B cell (primary cell): Measurements from ENCODE around the gene CERT1. TPM values are rescaled to one million over a fixed set of nuclear protein-coding genes. Genes with fewer than 3 reads are reported as not detected.

Experiments
- ATAC-seq: fragments of 200-7000 bp; cut with Tn5 transposase; one replicate; pipeline ENCODE4 v1.10.0; 2021; ENCODE audit warnings: low read depth, mild to moderate bottlenecking, moderate number of reproducible peaks, moderate library complexity
- CTCF ChIA-PET: fragments of 350-600 bp; sonication (Branson Sonifier 250); formaldehyde crosslinking; loops from one replicate; lab custom pipeline; 2021; ENCODE audit warnings: antibody characterized with exemption, inconsistent platforms; lab: Charles Lee
- POLR2A ChIA-PET: fragments of 350-600 bp; sonication (Branson Sonifier 250); formaldehyde crosslinking; loops from one replicate; lab custom pipeline; 2021; ENCODE audit warnings: antibody characterized with exemption; lab: Charles Lee
- DNase-seq: peaks from one replicate; pipeline ENCODE4 v3.0.0; 2013
- H2AFZ ChIP-seq: 2 replicates; pipeline ENCODE4 v1.6.1; 2012; ENCODE audit warnings: mild to moderate bottlenecking, low read depth, low read length; ENCODE audit not compliant: insufficient read depth, poor library complexity, severe bottlenecking
- H3K27ac ChIP-seq, 2 donors: 1 replicate in 1 of 2; 2 replicates in 1 of 2; pipeline ENCODE4 v1.5.1; 2012 to 2013; ENCODE audit warnings: low read length in 2 of 2, mild to moderate bottlenecking in 2 of 2, moderate library complexity in 1 of 2
- H3K27me3 ChIP-seq, 4 experiments: fragments of 200-600 bp in 1 of 4; sonication (generic) in 1 of 4; replicated peaks in 1 of 4; 1 replicate in 2 of 4; 2 replicates in 2 of 4; pipeline versions ENCODE4 v1.6.1 to v1.7.0; 2013 to 2016; ENCODE audit warnings: low read length in 3 of 4, mild to moderate bottlenecking in 2 of 4, mixed read lengths in 1 of 4, moderate library complexity in 1 of 4; ENCODE audit not compliant: insufficient read depth in 4 of 4, control insufficient read depth in 3 of 4; ENCODE audit errors: control extremely low read depth in 1 of 4
- H3K36me3 ChIP-seq, 2 experiments: replicated peaks in 1 of 2; 1 replicate in 1 of 2; 2 replicates in 1 of 2; pipeline versions ENCODE4 v1.6.1 to v1.7.1; 2013; ENCODE audit warnings: low read length in 1 of 2; ENCODE audit not compliant: insufficient read depth in 2 of 2, control insufficient read depth in 1 of 2; ENCODE audit errors: control extremely low read depth in 1 of 2, extremely low read depth in 1 of 2
- H3K4me1 ChIP-seq, 2 donors: fragments of 200-600 bp in 1 of 2; sonication (generic) in 1 of 2; 1 replicate in 1 of 2; 2 replicates in 1 of 2; pipeline versions ENCODE4 v1.5.1 to v1.6.1; 2013 to 2017; ENCODE audit warnings: low read length in 2 of 2; ENCODE audit not compliant: control insufficient read depth in 2 of 2, insufficient read depth in 2 of 2
- H3K4me2 ChIP-seq: replicated peaks from 2 replicates; pipeline ENCODE3; 2012; ENCODE audit warnings: mild to moderate bottlenecking, low read depth, low read length; ENCODE audit not compliant: poor library complexity, severe bottlenecking
- H3K4me3 ChIP-seq, 5 experiments: fragments of 200-600 bp in 1 of 5; sonication (generic) in 1 of 5; 1 replicate in 3 of 5; 2 replicates in 2 of 5; pipeline versions ENCODE4 v1.5.1 to v1.7.0; 2011 to 2016; ENCODE audit warnings: low read length in 4 of 5, mild to moderate bottlenecking in 4 of 5, low read depth in 2 of 5, control low read depth in 1 of 5, moderate library complexity in 1 of 5; ENCODE audit not compliant: insufficient read depth in 1 of 5; ENCODE audit errors: control extremely low read depth in 1 of 5, extremely low read depth in 1 of 5
- H3K79me2 ChIP-seq: fragments of 200-600 bp; sonication (generic); one replicate; pipeline ENCODE4 v1.6.0; 2016; ENCODE audit warnings: low read length; ENCODE audit not compliant: control insufficient read depth, insufficient read depth
- H3K9ac ChIP-seq: fragments of 200-600 bp; sonication (generic); 2 replicates; pipeline ENCODE4 v1.6.1; 2017; ENCODE audit warnings: mild to moderate bottlenecking, low read length, moderate library complexity
- H3K9me3 ChIP-seq, 3 donors: one replicate each; pipeline versions ENCODE4 v1.6.1 to v1.7.1; 2013; ENCODE audit warnings: low read length in 2 of 3; ENCODE audit not compliant: control insufficient read depth in 2 of 3, insufficient read depth in 1 of 3; ENCODE audit errors: control extremely low read depth in 1 of 3
- H4K20me1 ChIP-seq: 2 replicates; pipeline ENCODE4 v1.6.0; 2012; ENCODE audit warnings: mild to moderate bottlenecking, low read length; ENCODE audit not compliant: insufficient read depth, control insufficient read depth, poor library complexity, severe bottlenecking
- H3K27ac Mint-ChIP-seq: one replicate; pipeline ENCODE4 v1.8.0; 2021; ENCODE audit warnings: mixed read lengths
- H3K27me3 Mint-ChIP-seq: one replicate; pipeline ENCODE4 v1.8.0; 2021; ENCODE audit warnings: mixed read lengths
- H3K4me1 Mint-ChIP-seq: one replicate; pipeline ENCODE4 v1.8.0; 2021; ENCODE audit warnings: mixed read lengths
- H3K4me3 Mint-ChIP-seq: one replicate; pipeline ENCODE4 v1.8.0; 2021; ENCODE audit warnings: mixed read lengths
- H3K9me3 Mint-ChIP-seq: one replicate; pipeline ENCODE4 v1.8.0; 2022; ENCODE audit warnings: mixed read lengths; ENCODE audit not compliant: insufficient read depth
- CTCF ChIP-seq: fragments of 200-600 bp; IDR thresholded peaks from one replicate; pipeline ENCODE4 v1.8.0; 2022; ENCODE audit warnings: antibody characterized with exemption, mild to moderate bottlenecking
- EZH2 ChIP-seq: IDR thresholded peaks from 2 replicates; pipeline ENCODE4 v1.6.1; 2012; ENCODE audit warnings: borderline replicate concordance, low read depth, mild to moderate bottlenecking, moderate library complexity, low read length; ENCODE audit not compliant: insufficient read depth, poor library complexity, severe bottlenecking
- WGBS: methylation state at CpG from one replicate; pipeline ENCODE4 v1.1.5; 2013; ENCODE audit warnings: missing lambda C conversion rate; ENCODE audit not compliant: insufficient coverage; 5-methylcytosine and 5-hydroxymethylcytosine counted together
- intact Hi-C: fragments of 100-400 bp; cut with micrococcal nuclease; formaldehyde crosslinking; loops from one replicate; pipeline ENCODE4 v1.10.0; 2022
- polyA plus RNA-seq: library from polyadenylated mRNA; depleted of rRNA; stranded (reverse); fragments of >200 nt; gene quantifications from 2 replicates; pipeline ENCODE4 v1.2.3, GENCODE V29; 2012
- total RNA-seq, 2 donors: library from RNA; stranded (reverse); fragments of 120-200 nt in 1 of 2; gene quantifications; 1 replicate in 1 of 2; 2 replicates in 1 of 2; pipeline versions ENCODE4 v1.2.3 to v1.2.4, GENCODE V29; 2013 to 2022

Gene CERT1
- total and polyA plus RNA-seq, 2 donors (not counting 1 experiment from before 2014, with no cell fraction given): 13.7 to 60.5 TPM

GRCh38 chr5:75461679-75462078, 49.8 kb downstream of the CERT1 start:
- H3K36me3 ChIP-seq: peaks cover 0 to 9% of the 10 kb centered on the region in 2 experiments
- peaks cover 58% of the 10 kb centered on the region for H3K79me2 ChIP-seq
- intact Hi-C loops: no loop called here
- H3K4me3 ChIP-seq: no peak overlapping the region
- no peak overlapping the region for H2AFZ ChIP-seq
- H3K4me1 ChIP-seq: peaks cover 10% of the 10 kb centered on the region in 2 donors
- H3K4me2 ChIP-seq: no peak overlapping the region
- no peak overlapping the region for H3K9ac ChIP-seq
- TF ChIP-seq EZH2: no peak
- no peak for TF ChIP-seq CTCF
- Mint-ChIP-seq H3K4me3 (no peak overlapping the region), H3K4me1 (peaks cover 55% of the 10 kb centered on the region), H3K27me3 (no peaks in the 10 kb centered on the region), H3K27ac (no peak overlapping the region), H3K9me3 (peaks cover 2% of the 10 kb centered on the region)
- DNase-seq: no peak
- H3K27me3 ChIP-seq: no peaks in the 10 kb centered on the region
- ATAC-seq: no peak
- CTCF ChIA-PET: no interaction called here
- no CpG with 5 or more reads among the region's 1 CpG for WGBS
- no peaks in the 10 kb centered on the region for H3K9me3 ChIP-seq
- H3K27ac ChIP-seq: no peak overlapping the region
- H4K20me1 ChIP-seq: peaks cover 34% of the 10 kb centered on the region
- POLR2A ChIA-PET: no interaction called here

GRCh38 chr5:75460942-75461610, 50.4 kb downstream of the CERT1 start:
- no peaks in the 10 kb centered on the region for H3K27me3 ChIP-seq
- WGBS: 31% methylated on average over 2 of the region's 8 CpGs

More at GRCh38 chr5:75460942-75461610, 50.4 kb downstream of the CERT1 start:
- Histone ChIP-seq H3K4me1 (peaks cover 10% of the 10 kb centered on the region in 2 donors), H3K36me3 (peaks cover 0 to 9% of the 10 kb centered on the region in 2 experiments), H3K4me3 (no peak overlapping the region), H3K27ac (peak overlapping the region in 1 of 2 donors; percentile 30), H3K9ac (peak overlapping the region; percentile 7), H3K9me3 (no peaks in the 10 kb centered on the region), H2AFZ (no peak overlapping the region), H3K4me2 (peak overlapping the region; percentile 29), H4K20me1 (peaks cover 30% of the 10 kb centered on the region), H3K79me2 (peaks cover 58% of the 10 kb centered on the region)
- Mint-ChIP-seq H3K9me3 (peaks cover 2% of the 10 kb centered on the region), H3K4me3 (peak overlapping the region; percentile 14), H3K27me3 (no peaks in the 10 kb centered on the region), H3K4me1 (peaks cover 49% of the 10 kb centered on the region), H3K27ac (peak overlapping the region; percentile 10)
- peak; percentile 65 for ATAC-seq
- ChIA-PET POLR2A (no interaction called here), CTCF (no interaction called here)
- no peak for TF ChIP-seq CTCF
- TF ChIP-seq EZH2: no peak
- DNase-seq: peak; percentile 45
- intact Hi-C loops: no loop called here
